Osteoblast (primary cell): ENCODE measurements around the gene BCAR3. TPM values are rescaled to one million over a fixed set of nuclear protein-coding genes. Genes with fewer than 3 reads are reported as not detected.

ENCODE experiments used
- DNase-seq: peaks from one replicate; pipeline ENCODE4 v3.0.0; 2011; ENCODE audit warnings: low spot score, mixed read lengths; ENCODE audit not compliant: insufficient read length; ENCODE audit errors: missing footprints
- H2AFZ ChIP-seq: 2 replicates; pipeline ENCODE4 v1.6.0; 2011; ENCODE audit warnings: mild to moderate bottlenecking, low read length
- H3K27ac ChIP-seq: 2 replicates; pipeline ENCODE4 v1.5.1; 2011; ENCODE audit warnings: mild to moderate bottlenecking, low read depth, low read length, moderate library complexity
- H3K27me3 ChIP-seq: 2 replicates; pipeline ENCODE4 v1.6.0; 2012; ENCODE audit warnings: mild to moderate bottlenecking, control low read depth, inconsistent platforms, low read length, moderate library complexity; ENCODE audit not compliant: insufficient read depth
- H3K36me3 ChIP-seq: 2 replicates; pipeline ENCODE4 v1.5.1; 2011; ENCODE audit warnings: mild to moderate bottlenecking, low read length, control low read depth, moderate library complexity; ENCODE audit not compliant: insufficient read depth
- H3K4me1 ChIP-seq: 2 replicates; pipeline ENCODE4 v1.5.1; 2011; ENCODE audit warnings: mild to moderate bottlenecking, low read length, control low read depth, moderate library complexity; ENCODE audit not compliant: insufficient read depth
- H3K4me2 ChIP-seq: 2 replicates; pipeline ENCODE4 v1.6.0; 2011; ENCODE audit warnings: mild to moderate bottlenecking, low read length; ENCODE audit not compliant: insufficient read depth
- H3K4me3 ChIP-seq: fragments of 200-600 bp; sonication (generic); 3 replicates; pipeline ENCODE4 v1.5.1; 2012; ENCODE audit warnings: mild to moderate bottlenecking, low read length, inconsistent platforms; ENCODE audit not compliant: insufficient read depth
- H3K79me2 ChIP-seq: 2 replicates; pipeline ENCODE4 v1.6.0; 2012; ENCODE audit warnings: mild to moderate bottlenecking, low read length, control low read depth, inconsistent platforms; ENCODE audit not compliant: insufficient read depth
- H3K9me3 ChIP-seq: 2 replicates; pipeline ENCODE4 v1.5.1; 2011; ENCODE audit warnings: low read depth, low read length, control low read depth
- H4K20me1 ChIP-seq: 2 replicates; pipeline ENCODE4 v1.6.0; 2012; ENCODE audit warnings: mild to moderate bottlenecking, low read length, control low read depth; ENCODE audit not compliant: insufficient read depth
- CTCF ChIP-seq: IDR thresholded peaks from 2 replicates; pipeline ENCODE4 v1.5.1; 2011; ENCODE audit warnings: mild to moderate bottlenecking, low read depth, low read length, moderate library complexity; ENCODE audit errors: extremely low read depth
- total RNA-seq: library from RNA; depleted of rRNA; stranded (reverse); fragments of >200 nt; gene quantifications from 2 replicates; pipeline ENCODE4 v1.2.3, GENCODE V29; 2012

The BCAR3 gene
- total RNA-seq, 1 donor: 34.0 TPM

- H3K4me3 ChIP-seq: no peak overlapping the region
Measured at GRCh38 chr1:93552741-93553455, 128.7 kb downstream of the BCAR3 start.

DNA sequence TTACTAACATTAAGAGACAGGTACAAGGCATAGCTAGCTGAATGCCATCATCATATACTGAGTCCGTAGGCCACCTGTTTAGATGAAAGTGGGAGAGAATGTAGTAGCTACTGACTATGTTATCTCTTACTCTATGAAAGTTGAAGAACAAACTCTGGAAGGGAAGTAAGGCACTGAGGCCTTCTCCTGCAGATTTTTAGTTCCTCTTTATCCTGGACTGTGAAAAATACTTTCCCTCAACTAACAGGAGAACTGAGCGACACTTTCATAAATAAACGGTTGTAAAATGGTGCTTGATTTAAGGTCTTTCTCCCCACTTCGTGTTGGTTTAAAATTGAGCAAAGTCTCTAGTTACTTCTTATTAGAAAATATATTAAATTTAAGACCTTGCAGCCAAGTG is 131.8 kb downstream of the BCAR3 start:
- H3K36me3 ChIP-seq: no peaks in the 10 kb centered on the region
- peaks cover 19% of the 10 kb centered on the region for H3K4me1 ChIP-seq
- no peak overlapping the region for H2AFZ ChIP-seq
- no peaks in the 10 kb centered on the region for H3K9me3 ChIP-seq
- H3K4me3 ChIP-seq: no peak overlapping the region
- DNase-seq: no peak
- no peaks in the 10 kb centered on the region for H4K20me1 ChIP-seq
- no peaks in the 10 kb centered on the region for H3K27me3 ChIP-seq
- H3K27ac ChIP-seq: no peak overlapping the region
- H3K4me2 ChIP-seq: no peak overlapping the region
- no peaks in the 10 kb centered on the region for H3K79me2 ChIP-seq
- no peak for TF ChIP-seq CTCF

More at GRCh38 chr1:93552741-93553455, 128.7 kb downstream of the BCAR3 start:
- H3K27me3 ChIP-seq: no peaks in the 10 kb centered on the region
- TF ChIP-seq CTCF: no peak
- no peaks in the 10 kb centered on the region for H3K79me2 ChIP-seq
- H3K36me3 ChIP-seq: no peaks in the 10 kb centered on the region
- no peaks in the 10 kb centered on the region for H3K9me3 ChIP-seq
- peak overlapping the region; percentile 12 for H3K27ac ChIP-seq
- H3K4me2 ChIP-seq: peak overlapping the region; percentile 60
- H2AFZ ChIP-seq: no peak overlapping the region
- peak; percentile 62 for DNase-seq
- no peaks in the 10 kb centered on the region for H4K20me1 ChIP-seq
- peaks cover 19% of the 10 kb centered on the region for H3K4me1 ChIP-seq

- Histone ChIP-seq H3K4me1 (peaks cover 19% of the 10 kb centered on the region), H3K4me2 (no peak overlapping the region), H3K4me3 (no peak overlapping the region), H2AFZ (no peak overlapping the region), H3K27ac (no peak overlapping the region), H3K27me3 (no peaks in the 10 kb centered on the region), H3K36me3 (no peaks in the 10 kb centered on the region), H4K20me1 (no peaks in the 10 kb centered on the region), H3K9me3 (no peaks in the 10 kb centered on the region), H3K79me2 (no peaks in the 10 kb centered on the region)
- DNase-seq: no peak
- TF ChIP-seq CTCF: no peak
Measured at GRCh38 chr1:93549131-93549530, 132.5 kb downstream of the BCAR3 start.

- no peak overlapping the region for H3K4me2 ChIP-seq
- no peak overlapping the region for H2AFZ ChIP-seq
- H3K9me3 ChIP-seq: no peaks in the 10 kb centered on the region
- no peak for DNase-seq
- H3K36me3 ChIP-seq: no peaks in the 10 kb centered on the region
- no peaks in the 10 kb centered on the region for H3K4me1 ChIP-seq
- no peaks in the 10 kb centered on the region for H4K20me1 ChIP-seq
- no peaks in the 10 kb centered on the region for H3K79me2 ChIP-seq
- no peak overlapping the region for H3K27ac ChIP-seq
- H3K4me3 ChIP-seq: no peak overlapping the region
- H3K27me3 ChIP-seq: no peaks in the 10 kb centered on the region
- no peak for TF ChIP-seq CTCF
Measured at GRCh38 chr1:93546162-93546863, 135.3 kb downstream of the BCAR3 start.
